Naive thymus-derived CD4-positive, alpha-beta T cell (primary cell): Measurements from ENCODE around the gene SORL1. TPM values are rescaled to one million over a fixed set of nuclear protein-coding genes. Genes with fewer than 3 reads are reported as not detected.

Experiments
- ATAC-seq: fragments of 150-1000 bp; cut with Tn5 transposase; 2 replicates; pipeline ENCODE4 v1.10.0; 2021; ENCODE audit warnings: mild to moderate bottlenecking, moderate library complexity
- CTCF ChIA-PET: fragments of 350-600 bp; sonication (Branson Sonifier 250); formaldehyde crosslinking; loops from one replicate; lab custom pipeline; 2021; ENCODE audit warnings: antibody characterized with exemption; lab: Charles Lee
- POLR2A ChIA-PET: fragments of 350-600 bp; sonication (Branson Sonifier 250); formaldehyde crosslinking; loops from one replicate; lab custom pipeline; 2021; ENCODE audit warnings: antibody characterized with exemption, inconsistent platforms; lab: Charles Lee
- DNase-seq, 9 donors: peaks; one replicate each; pipeline versions ENCODE4 v3.0.0 to v3.0.0-alpha.2; 2020 to 2022; ENCODE audit warnings: mixed read lengths in 1 of 9
- H3K27ac ChIP-seq: one replicate; pipeline ENCODE4 v1.7.0; 2013; ENCODE audit warnings: mild to moderate bottlenecking, low read depth, low read length, moderate library complexity
- H3K27me3 ChIP-seq, 2 donors: one replicate each; pipeline ENCODE4 v1.7.0; 2013; ENCODE audit warnings: low read length in 2 of 2, mild to moderate bottlenecking in 2 of 2, moderate library complexity in 2 of 2; ENCODE audit not compliant: control insufficient read depth in 2 of 2, insufficient read depth in 2 of 2
- H3K36me3 ChIP-seq, 3 experiments: 1 replicate in 2 of 3; 2 replicates in 1 of 3; pipeline ENCODE4 v1.7.0; 2013; ENCODE audit warnings: low read length in 3 of 3, mild to moderate bottlenecking in 3 of 3, moderate library complexity in 1 of 3; ENCODE audit not compliant: insufficient read depth in 3 of 3, control insufficient read depth in 2 of 3
- H3K4me1 ChIP-seq, 2 donors: one replicate each; pipeline ENCODE4 v1.7.0; 2013; ENCODE audit warnings: low read length in 2 of 2, mild to moderate bottlenecking in 2 of 2, moderate library complexity in 1 of 2; ENCODE audit not compliant: control insufficient read depth in 2 of 2, insufficient read depth in 2 of 2
- H3K4me3 ChIP-seq: 2 replicates; pipeline ENCODE4 v1.7.0; 2013; ENCODE audit warnings: mild to moderate bottlenecking, low read length
- H3K9me3 ChIP-seq, 3 experiments: 1 replicate in 2 of 3; 2 replicates in 1 of 3; pipeline ENCODE4 v1.7.0; 2013; ENCODE audit warnings: low read length in 3 of 3; ENCODE audit not compliant: control insufficient read depth in 2 of 3
- H3K27ac Mint-ChIP-seq, 9 donors: one replicate each; pipeline ENCODE4 v1.8.0; 2020 to 2022; ENCODE audit warnings: mixed read lengths in 9 of 9, mild to moderate bottlenecking in 8 of 9, moderate library complexity in 5 of 9, inconsistent platforms in 2 of 9
- H3K27me3 Mint-ChIP-seq, 5 donors: one replicate each; pipeline ENCODE4 v1.8.0; 2021 to 2022; ENCODE audit warnings: mixed read lengths in 5 of 5, mild to moderate bottlenecking in 1 of 5
- H3K36me3 Mint-ChIP-seq, 5 donors: one replicate each; pipeline ENCODE4 v1.8.0; 2020 to 2022; ENCODE audit warnings: mixed read lengths in 5 of 5, mild to moderate bottlenecking in 3 of 5, inconsistent platforms in 1 of 5
- H3K4me1 Mint-ChIP-seq, 7 donors: one replicate each; pipeline ENCODE4 v1.8.0; 2020 to 2022; ENCODE audit warnings: mixed read lengths in 7 of 7, mild to moderate bottlenecking in 3 of 7, inconsistent platforms in 1 of 7
- H3K4me3 Mint-ChIP-seq, 10 donors: one replicate each; pipeline ENCODE4 v1.8.0; 2020 to 2022; ENCODE audit warnings: mild to moderate bottlenecking in 10 of 10, mixed read lengths in 10 of 10, moderate library complexity in 6 of 10, inconsistent platforms in 2 of 10
- H3K9me3 Mint-ChIP-seq, 11 donors: one replicate each; pipeline ENCODE4 v1.8.0; 2020 to 2022; ENCODE audit warnings: mixed read lengths in 11 of 11, mild to moderate bottlenecking in 4 of 11, inconsistent platforms in 1 of 11, moderate library complexity in 1 of 11
- intact Hi-C, 2 donors: fragments of 100-400 bp; cut with micrococcal nuclease; formaldehyde crosslinking; loops; one replicate each; pipeline ENCODE4 v1.15.1; 2023
- polyA plus RNA-seq, 2 donors: library from polyadenylated mRNA; unstranded; fragments of 300-500 nt; fragmentation: Illumina TruSeq; gene quantifications; one replicate each; pipeline ENCODE4 v1.2.3, GENCODE V29; 2021
- total RNA-seq, 6 experiments: library from RNA in 5 of 6; stranded (reverse) in 5 of 6; gene quantifications; 1 replicate in 5 of 6; 2 replicates in 1 of 6; pipeline ENCODE4 v1.2.3 and lab custom pipeline; 2021 to 2026

The SORL1 gene
- total and polyA plus RNA-seq, 7 experiments from 2014 or later = 165 to 555 (median 321) TPM

- Mint-ChIP-seq H3K4me1 (peaks cover 0 to 2% (median 0%) of the 10 kb centered on the region in 7 donors), H3K36me3 (peaks cover 0 to 5% (median 0%) of the 10 kb centered on the region in 5 donors), H3K4me3 (no peak overlapping the region), H3K27me3 (no peaks in the 10 kb centered on the region), H3K27ac (no peak overlapping the region), H3K9me3 (no peaks in the 10 kb centered on the region)
- Histone ChIP-seq H3K4me1 (no peaks in the 10 kb centered on the region), H3K36me3 (no peaks in the 10 kb centered on the region), H3K9me3 (no peaks in the 10 kb centered on the region), H3K27ac (no peak overlapping the region), H3K27me3 (no peaks in the 10 kb centered on the region), H3K4me3 (no peak overlapping the region)
- CTCF ChIA-PET = no interaction called here
- POLR2A ChIA-PET = no interaction called here
- DNase-seq (no peak), ATAC-seq (no peak)
- intact Hi-C loops = no loop called here
Observed at GRCh38 chr11:121670266-121670665, 218.2 kb downstream of the SORL1 start.

GRCh38 chr11:121670805-121671282, 218.7 kb downstream of the SORL1 start:
- Mint-ChIP-seq H3K4me1 (peaks cover 0 to 2% (median 0%) of the 10 kb centered on the region in 7 donors), H3K9me3 (no peaks in the 10 kb centered on the region), H3K4me3 (no peak overlapping the region), H3K27me3 (no peaks in the 10 kb centered on the region), H3K36me3 (peaks cover 0 to 5% (median 0%) of the 10 kb centered on the region in 5 donors), H3K27ac (no peak overlapping the region)
- POLR2A ChIA-PET = no interaction called here
- Histone ChIP-seq H3K4me1 (no peaks in the 10 kb centered on the region), H3K36me3 (no peaks in the 10 kb centered on the region), H3K9me3 (no peaks in the 10 kb centered on the region), H3K27me3 (no peaks in the 10 kb centered on the region), H3K4me3 (no peak overlapping the region), H3K27ac (no peak overlapping the region)
- intact Hi-C loops = no loop called here
- ATAC-seq (no peak), DNase-seq (no peak)
- CTCF ChIA-PET = no interaction called here

- ChIA-PET POLR2A (no interaction called here), CTCF (no interaction called here)
- Mint-ChIP-seq H3K36me3 (peaks cover 0 to 5% (median 0%) of the 10 kb centered on the region in 5 donors), H3K4me1 (peaks cover 0 to 2% (median 0%) of the 10 kb centered on the region in 7 donors), H3K27me3 (no peaks in the 10 kb centered on the region), H3K27ac (no peak overlapping the region), H3K9me3 (no peaks in the 10 kb centered on the region), H3K4me3 (no peak overlapping the region)
- no peaks in the 10 kb centered on the region for H3K36me3 ChIP-seq
- DNase-seq (no peak), ATAC-seq (no peak)
- H3K27me3 ChIP-seq = no peaks in the 10 kb centered on the region
- no peak overlapping the region for H3K4me3 ChIP-seq
- H3K27ac ChIP-seq = no peak overlapping the region
- intact Hi-C loops = no loop called here
- H3K9me3 ChIP-seq = no peaks in the 10 kb centered on the region
- no peaks in the 10 kb centered on the region for H3K4me1 ChIP-seq
Observed at GRCh38 chr11:121671283-121672168, 219.4 kb downstream of the SORL1 start.

GRCh38 chr11:121672630-121673487, 220.7 kb downstream of the SORL1 start:
- DNase-seq (no peak), ATAC-seq (no peak)
- H3K4me3 Mint-ChIP-seq = no peak overlapping the region
- H3K9me3 ChIP-seq = no peaks in the 10 kb centered on the region
- H3K36me3 Mint-ChIP-seq = peaks cover 0 to 5% (median 0%) of the 10 kb centered on the region in 5 donors
- intact Hi-C loops = no loop called here
- H3K9me3 Mint-ChIP-seq = no peaks in the 10 kb centered on the region
- POLR2A ChIA-PET = no interaction called here
- no peaks in the 10 kb centered on the region for H3K4me1 ChIP-seq
- no peaks in the 10 kb centered on the region for H3K27me3 Mint-ChIP-seq
- CTCF ChIA-PET = no interaction called here
- no peaks in the 10 kb centered on the region for H3K27me3 ChIP-seq
- no peak overlapping the region for H3K4me3 ChIP-seq
- H3K27ac ChIP-seq = no peak overlapping the region
- no peak overlapping the region for H3K27ac Mint-ChIP-seq
- no peaks in the 10 kb centered on the region for H3K36me3 ChIP-seq
- peaks cover 0 to 2% (median 0%) of the 10 kb centered on the region in 7 donors for H3K4me1 Mint-ChIP-seq

GRCh38 chr11:121681550-121682268, 229.6 kb downstream of the SORL1 start:
- ChIA-PET CTCF (no interaction called here), POLR2A (no interaction called here)
- no peak overlapping the region for H3K27ac Mint-ChIP-seq
- Histone ChIP-seq H3K36me3 (no peaks in the 10 kb centered on the region), H3K27me3 (no peaks in the 10 kb centered on the region), H3K27ac (no peak overlapping the region), H3K4me3 (no peak overlapping the region), H3K9me3 (no peaks in the 10 kb centered on the region), H3K4me1 (no peaks in the 10 kb centered on the region)
- peaks cover 0 to 7% (median 0%) of the 10 kb centered on the region in 5 donors for H3K36me3 Mint-ChIP-seq
- no peak overlapping the region for H3K4me3 Mint-ChIP-seq
- intact Hi-C loops = no loop called here
- peaks cover 0 to 14% (median 0%) of the 10 kb centered on the region in 11 donors for H3K9me3 Mint-ChIP-seq
- H3K27me3 Mint-ChIP-seq = peaks cover 0 to 16% (median 4%) of the 10 kb centered on the region in 5 donors
- no peaks in the 10 kb centered on the region for H3K4me1 Mint-ChIP-seq
- ATAC-seq (no peak), DNase-seq (no peak)
